Measurements from ENCODE around the gene GRIN2C. TPM values are rescaled to one million over a fixed set of nuclear protein-coding genes. Genes with fewer than 3 reads are reported as not detected.

Gene GRIN2C
- total RNA-seq, 1 donor from 2014 or later: 0.12 TPM

- H3K27me3 Mint-ChIP-seq (ENCODE audit: unreplicated experiment): peaks cover 15% of the 10 kb centered on the region
- H3K27ac Mint-ChIP-seq (ENCODE audit: unreplicated experiment): no peak overlapping the region
- H3K9me3 Mint-ChIP-seq (ENCODE audit: unreplicated experiment): peaks cover 2% of the 10 kb centered on the region
- H3K4me1 Mint-ChIP-seq (ENCODE audit: low read depth, unreplicated experiment): no peaks in the 10 kb centered on the region
- no peaks in the 10 kb centered on the region for H3K36me3 Mint-ChIP-seq (ENCODE audit: unreplicated experiment)
- peak overlapping the region; percentile 81 for H3K4me3 Mint-ChIP-seq (ENCODE audit: unreplicated experiment)
- TF ChIP-seq CTCF (IDR thresholded peaks at IDR 0.05; ENCODE audit: partially characterized antibody, unreplicated experiment): no peak
- no peak for DNase-seq
These were observed 34.4 kb upstream of the GRIN2C start for GRCh38 chr17:74893936-74894671.

- Mint-ChIP-seq H3K4me1 (ENCODE audit: low read depth, unreplicated experiment) (no peaks in the 10 kb centered on the region), H3K27ac (ENCODE audit: unreplicated experiment) (no peak within 1 kb of the TSS), H3K27me3 (ENCODE audit: unreplicated experiment) (peaks cover 15% of the 10 kb centered on the region), H3K36me3 (ENCODE audit: unreplicated experiment) (no peaks in the 10 kb centered on the region), H3K4me3 (ENCODE audit: unreplicated experiment) (peak within 1 kb of the TSS; percentile 81), H3K9me3 (ENCODE audit: unreplicated experiment) (peaks cover 2% of the 10 kb centered on the region)
- DNase-seq: no peak
- no peak for TF ChIP-seq CTCF (IDR thresholded peaks at IDR 0.05; ENCODE audit: partially characterized antibody, unreplicated experiment)
These were observed 33.6 kb upstream of the GRIN2C start, which contains the start of gene FADS6 for GRCh38 chr17:74892974-74893911. Gene FADS6 (minus strand): TSS chr17:74893633. CDS start chr17:74893595, 38 bp downstream.

GRCh38 chr17:74892013-74892841, 32.5 kb upstream of the GRIN2C start:
- no peak for TF ChIP-seq CTCF (IDR thresholded peaks at IDR 0.05; ENCODE audit: partially characterized antibody, unreplicated experiment)
- Mint-ChIP-seq H3K27ac (ENCODE audit: unreplicated experiment) (no peak overlapping the region), H3K9me3 (ENCODE audit: unreplicated experiment) (peaks cover 4% of the 10 kb centered on the region), H3K4me3 (ENCODE audit: unreplicated experiment) (no peak overlapping the region), H3K4me1 (ENCODE audit: low read depth, unreplicated experiment) (no peaks in the 10 kb centered on the region), H3K36me3 (ENCODE audit: unreplicated experiment) (no peaks in the 10 kb centered on the region), H3K27me3 (ENCODE audit: unreplicated experiment) (peaks cover 16% of the 10 kb centered on the region)
- no peak for DNase-seq

GRCh38 chr17:74890554-74890953, 30.9 kb upstream of the GRIN2C start:
- peaks cover 17% of the 10 kb centered on the region for H3K27me3 Mint-ChIP-seq (ENCODE audit: unreplicated experiment)

More at GRCh38 chr17:74890554-74890953, 30.9 kb upstream of the GRIN2C start:
- peaks cover 4% of the 10 kb centered on the region for H3K9me3 Mint-ChIP-seq (ENCODE audit: unreplicated experiment)
- H3K4me3 Mint-ChIP-seq (ENCODE audit: unreplicated experiment): no peak overlapping the region
- H3K36me3 Mint-ChIP-seq (ENCODE audit: unreplicated experiment): no peaks in the 10 kb centered on the region
- H3K27ac Mint-ChIP-seq (ENCODE audit: unreplicated experiment): no peak overlapping the region
- TF ChIP-seq CTCF (IDR thresholded peaks at IDR 0.05; ENCODE audit: partially characterized antibody, unreplicated experiment): no peak
- DNase-seq: no peak
- H3K4me1 Mint-ChIP-seq (ENCODE audit: low read depth, unreplicated experiment): no peaks in the 10 kb centered on the region
